A673 (cell line): Measurements from ENCODE around the gene NUDT3.
"Not testable (repeated sequence)": the region's sequence is repeated elsewhere in the genome, so short reads cannot be mapped to it uniquely, and the experiment has no call there.

Experiments
- EZH2 ChIP-seq: fragments of 200-600 bp; sonication (generic); IDR thresholded peaks from 2 replicates; pipeline ENCODE4 v1.6.1; 2017; ENCODE audit warnings: borderline replicate concordance, low read depth, mild to moderate bottlenecking, mixed read lengths, antibody characterized with exemption, low read length; ENCODE audit not compliant: poor library complexity, severe bottlenecking
- TF ChIP-seq, protein P1 (sequence below): fragments of 300-800, 200-600 bp; sonication (generic); conservative IDR thresholded peaks from 2 replicates; pipeline ENCODE4 v1.5.1; 2017; ENCODE audit warnings: low read depth, mild to moderate bottlenecking, antibody characterized with exemption, low read length, moderate library complexity, mixed read lengths

DNA sequence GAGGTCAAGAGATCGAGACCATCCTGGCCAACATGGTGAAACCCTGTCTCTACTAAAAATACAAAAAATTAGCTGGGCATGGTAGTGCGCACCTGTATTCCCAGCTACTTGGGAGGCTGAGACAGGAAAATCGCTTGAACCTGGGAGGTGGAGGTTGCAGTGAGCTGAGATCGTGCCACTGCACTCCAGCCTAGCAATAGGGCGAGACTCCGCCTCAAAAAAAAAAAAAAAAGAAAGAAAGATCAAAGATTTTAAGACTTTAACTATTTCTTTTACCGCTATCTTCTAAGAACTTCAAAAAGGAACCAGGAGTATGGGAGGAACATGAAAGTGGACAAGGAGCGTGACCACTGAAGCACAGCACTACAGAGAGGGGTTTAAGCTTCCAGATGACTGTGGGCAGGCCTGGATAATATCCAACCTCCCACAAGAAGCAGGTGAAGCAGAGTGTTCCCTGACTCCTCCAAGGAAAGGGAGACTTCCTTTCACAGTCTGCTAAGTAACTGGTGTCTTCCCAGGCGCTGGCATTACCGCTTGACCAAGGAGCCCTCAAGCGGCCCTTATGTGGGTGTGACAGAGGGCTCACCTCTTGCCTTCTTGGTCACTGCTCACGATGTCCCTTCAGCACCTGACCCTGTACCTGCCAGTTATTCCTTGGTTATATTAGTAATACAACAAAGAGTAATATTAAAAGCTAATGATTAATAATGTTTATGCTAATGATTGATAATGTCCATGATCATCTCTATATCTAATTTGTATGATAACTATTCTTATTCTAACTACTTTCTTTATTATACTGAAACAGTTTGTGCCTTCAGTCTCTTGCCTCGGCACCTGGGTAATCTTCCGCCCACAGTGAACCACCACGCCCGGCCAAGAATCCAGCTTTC lies 64.9 kb downstream of the NUDT3 start:
- TF ChIP-seq, protein P1, sequence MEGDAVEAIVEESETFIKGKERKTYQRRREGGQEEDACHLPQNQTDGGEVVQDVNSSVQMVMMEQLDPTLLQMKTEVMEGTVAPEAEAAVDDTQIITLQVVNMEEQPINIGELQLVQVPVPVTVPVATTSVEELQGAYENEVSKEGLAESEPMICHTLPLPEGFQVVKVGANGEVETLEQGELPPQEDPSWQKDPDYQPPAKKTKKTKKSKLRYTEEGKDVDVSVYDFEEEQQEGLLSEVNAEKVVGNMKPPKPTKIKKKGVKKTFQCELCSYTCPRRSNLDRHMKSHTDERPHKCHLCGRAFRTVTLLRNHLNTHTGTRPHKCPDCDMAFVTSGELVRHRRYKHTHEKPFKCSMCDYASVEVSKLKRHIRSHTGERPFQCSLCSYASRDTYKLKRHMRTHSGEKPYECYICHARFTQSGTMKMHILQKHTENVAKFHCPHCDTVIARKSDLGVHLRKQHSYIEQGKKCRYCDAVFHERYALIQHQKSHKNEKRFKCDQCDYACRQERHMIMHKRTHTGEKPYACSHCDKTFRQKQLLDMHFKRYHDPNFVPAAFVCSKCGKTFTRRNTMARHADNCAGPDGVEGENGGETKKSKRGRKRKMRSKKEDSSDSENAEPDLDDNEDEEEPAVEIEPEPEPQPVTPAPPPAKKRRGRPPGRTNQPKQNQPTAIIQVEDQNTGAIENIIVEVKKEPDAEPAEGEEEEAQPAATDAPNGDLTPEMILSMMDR: not testable (repeated sequence)
- TF ChIP-seq EZH2: not testable (repeated sequence)
